Uterus (tissue), 2 donors: Measurements from ENCODE around the gene KCTD2.

Source experiments
- CTCF ChIP-seq, 4 experiments: fragments of 200-600 bp in 2 of 4; fragments of 450-650 bp in 2 of 4; sonication (generic) in 2 of 4; IDR thresholded peaks; one replicate each; pipeline ENCODE4 v1.5.1; 2016 to 2019; ENCODE audit warnings: antibody characterized with exemption in 4 of 4, mild to moderate bottlenecking in 2 of 4, moderate library complexity in 1 of 4
- POLR2A ChIP-seq, 2 donors: fragments of 450-650 bp; IDR thresholded peaks; one replicate each; pipeline ENCODE4 v1.6.1; 2016; ENCODE audit warnings: antibody characterized with exemption in 2 of 2, mild to moderate bottlenecking in 1 of 2, moderate library complexity in 1 of 2

- TF ChIP-seq CTCF (IDR thresholded peaks at IDR 0.05) (peak in 1 of 4 experiments; percentile 20), POLR2A (IDR thresholded peaks at IDR 0.05) (peak in 1 of 2 donors; percentile 34)
Measured at GRCh38 chr17:75077496-75078283, 30.7 kb downstream of the KCTD2 start.
